GM10847 (cell line): ENCODE results near the gene RBM19.

Experiments
- POLR2A ChIP-seq: IDR thresholded peaks from 2 replicates; pipeline ENCODE4 v1.6.1; 2011; ENCODE audit not compliant: insufficient read length; ENCODE audit errors: extremely low read depth

The RBM19 gene, protein sequence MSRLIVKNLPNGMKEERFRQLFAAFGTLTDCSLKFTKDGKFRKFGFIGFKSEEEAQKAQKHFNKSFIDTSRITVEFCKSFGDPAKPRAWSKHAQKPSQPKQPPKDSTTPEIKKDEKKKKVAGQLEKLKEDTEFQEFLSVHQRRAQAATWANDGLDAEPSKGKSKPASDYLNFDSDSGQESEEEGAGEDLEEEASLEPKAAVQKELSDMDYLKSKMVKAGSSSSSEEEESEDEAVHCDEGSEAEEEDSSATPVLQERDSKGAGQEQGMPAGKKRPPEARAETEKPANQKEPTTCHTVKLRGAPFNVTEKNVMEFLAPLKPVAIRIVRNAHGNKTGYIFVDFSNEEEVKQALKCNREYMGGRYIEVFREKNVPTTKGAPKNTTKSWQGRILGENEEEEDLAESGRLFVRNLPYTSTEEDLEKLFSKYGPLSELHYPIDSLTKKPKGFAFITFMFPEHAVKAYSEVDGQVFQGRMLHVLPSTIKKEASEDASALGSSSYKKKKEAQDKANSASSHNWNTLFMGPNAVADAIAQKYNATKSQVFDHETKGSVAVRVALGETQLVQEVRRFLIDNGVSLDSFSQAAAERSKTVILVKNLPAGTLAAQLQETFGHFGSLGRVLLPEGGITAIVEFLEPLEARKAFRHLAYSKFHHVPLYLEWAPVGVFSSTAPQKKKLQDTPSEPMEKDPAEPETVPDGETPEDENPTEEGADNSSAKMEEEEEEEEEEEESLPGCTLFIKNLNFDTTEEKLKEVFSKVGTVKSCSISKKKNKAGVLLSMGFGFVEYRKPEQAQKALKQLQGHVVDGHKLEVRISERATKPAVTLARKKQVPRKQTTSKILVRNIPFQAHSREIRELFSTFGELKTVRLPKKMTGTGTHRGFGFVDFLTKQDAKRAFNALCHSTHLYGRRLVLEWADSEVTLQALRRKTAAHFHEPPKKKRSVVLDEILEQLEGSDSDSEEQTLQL

GRCh38 chr12:113965951-113966797, at the start of gene RBM19:
Gene RBM19, minus strand, starts transcription at chr12:113966325. Its CDS starts 98 bp downstream, at chr12:113966227.
- TF ChIP-seq POLR2A: peak; percentile 67

GRCh38 chr12:114015851-114016250, 49.7 kb upstream of the RBM19 start:
- no peak for TF ChIP-seq POLR2A

- no peak for TF ChIP-seq POLR2A
These were observed 47.6 kb upstream of the RBM19 start for GRCh38 chr12:114013575-114014345.

DNA sequence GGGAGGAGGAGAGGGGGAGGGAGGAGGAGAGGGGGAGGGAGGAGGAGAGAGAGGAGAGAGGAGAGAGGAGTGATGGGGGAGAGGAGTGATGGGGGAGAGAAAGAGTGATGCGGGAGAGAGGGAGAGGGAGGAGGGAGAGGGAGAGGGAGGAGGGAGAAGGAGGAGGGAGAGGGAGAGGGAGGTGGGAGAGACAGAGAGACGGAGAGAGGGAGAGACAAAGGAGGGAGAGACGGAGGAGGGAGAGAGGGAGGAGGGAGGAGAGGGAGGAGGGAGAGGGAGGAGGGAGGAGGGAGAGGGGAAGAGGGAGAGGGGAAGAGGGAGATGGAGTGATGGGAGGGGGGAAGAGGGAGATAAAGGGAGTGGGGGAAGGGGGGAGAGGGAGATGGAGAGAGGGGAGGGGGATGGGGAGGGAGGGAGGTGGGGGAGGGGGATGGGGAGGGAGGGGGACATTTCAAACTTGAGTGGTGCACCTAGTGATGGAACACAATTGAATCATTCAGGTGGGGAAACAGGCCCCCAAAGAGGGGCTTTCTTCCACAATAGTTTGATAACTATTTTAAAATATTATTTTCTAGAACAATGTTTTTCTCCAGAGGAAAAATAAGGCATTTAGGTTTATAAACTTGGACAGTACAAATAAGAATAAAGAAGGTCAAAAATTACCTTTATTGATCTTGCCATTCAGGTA, 46.8 kb upstream of the RBM19 start:
- no peak for TF ChIP-seq POLR2A

- no peak for TF ChIP-seq POLR2A
These were observed 45.6 kb upstream of the RBM19 start for GRCh38 chr12:114011711-114012110.

DNA sequence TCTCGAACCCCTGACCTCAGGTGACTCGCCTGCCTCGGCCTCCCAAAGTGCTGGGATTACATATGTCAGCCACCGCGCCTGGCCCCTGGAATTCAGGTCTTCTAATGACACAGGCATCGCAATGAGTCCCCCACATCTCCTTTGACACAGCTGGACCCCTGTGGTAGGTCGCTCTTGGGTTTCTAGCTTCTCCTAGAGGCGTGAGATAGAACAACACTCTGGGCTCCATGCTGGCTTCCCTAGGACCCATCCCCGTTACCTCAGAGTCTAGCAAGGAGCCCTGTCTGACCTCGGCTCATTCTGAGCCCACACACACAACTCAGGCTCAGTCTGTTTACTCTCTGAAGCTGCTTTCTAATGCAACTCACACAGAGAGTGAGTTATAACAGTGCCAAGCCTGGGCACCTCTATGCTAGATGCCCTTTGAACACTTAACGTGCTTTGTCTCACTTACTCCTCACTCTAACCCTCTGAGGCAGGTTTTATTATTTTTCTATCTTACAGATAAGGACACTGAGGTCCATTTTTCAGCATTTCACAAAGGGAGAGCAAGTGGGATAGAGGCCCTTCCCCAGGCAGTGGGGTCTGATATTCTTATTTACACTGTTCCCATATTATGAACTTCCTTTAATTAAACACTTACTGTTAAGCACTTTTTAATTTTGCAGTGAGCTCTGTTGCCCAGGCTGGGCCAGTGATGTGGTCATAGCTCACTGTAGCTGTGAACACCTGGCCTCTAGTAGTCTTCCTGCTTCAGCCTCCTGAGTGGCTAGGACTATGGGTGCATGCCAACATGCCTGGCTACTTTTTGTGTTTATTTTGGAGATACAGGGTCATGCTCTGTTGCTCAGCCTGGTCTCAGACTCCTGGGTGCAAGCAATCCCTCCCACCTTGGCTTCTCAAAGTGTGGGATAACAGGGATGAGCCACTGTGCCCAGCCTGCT, 40.6 kb upstream of the RBM19 start:
- TF ChIP-seq POLR2A: no peak

DNA sequence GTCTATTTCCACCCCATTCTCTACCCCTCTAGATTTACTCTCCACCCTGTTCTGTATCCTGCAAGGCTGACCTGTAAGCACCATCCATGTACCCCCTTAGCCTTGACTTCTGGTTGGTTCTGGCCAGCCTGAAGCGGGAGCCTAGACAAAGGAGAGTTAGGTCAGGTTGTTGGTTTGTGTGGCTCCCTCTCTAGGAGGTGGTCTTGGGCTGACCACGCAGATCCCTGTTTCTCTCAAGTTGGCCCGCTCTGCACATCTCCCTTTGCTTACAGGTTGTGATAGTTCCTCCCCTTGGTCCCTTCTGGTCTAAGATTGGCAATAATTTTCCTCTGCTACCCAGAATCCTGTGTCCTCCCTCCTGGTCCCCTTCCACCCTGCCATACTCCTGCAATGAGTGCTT, 38.3 kb upstream of the RBM19 start:
- TF ChIP-seq POLR2A: no peak

DNA sequence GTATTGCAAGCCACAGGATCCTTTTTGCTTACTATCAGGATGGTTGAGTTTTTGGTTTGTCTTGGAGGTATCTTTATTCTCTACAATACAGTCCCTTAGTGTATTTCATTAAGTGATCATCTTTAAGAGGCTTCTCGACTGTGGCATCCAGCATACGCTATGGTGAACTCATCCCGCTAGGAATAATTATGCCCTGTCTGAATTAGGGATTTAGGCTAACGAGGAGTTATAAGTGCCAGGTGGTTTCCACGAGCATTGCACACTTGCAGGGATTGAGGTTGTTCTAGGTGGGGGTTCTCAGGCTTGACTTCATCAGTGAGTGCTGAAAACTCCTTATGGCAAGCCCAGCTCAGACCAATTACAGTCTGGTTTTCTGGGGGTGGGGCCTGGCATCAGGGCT, 37.2 kb upstream of the RBM19 start:
- TF ChIP-seq POLR2A: no peak

- no peak for TF ChIP-seq POLR2A
These were observed 35.6 kb upstream of the RBM19 start for GRCh38 chr12:114001511-114002340.

DNA sequence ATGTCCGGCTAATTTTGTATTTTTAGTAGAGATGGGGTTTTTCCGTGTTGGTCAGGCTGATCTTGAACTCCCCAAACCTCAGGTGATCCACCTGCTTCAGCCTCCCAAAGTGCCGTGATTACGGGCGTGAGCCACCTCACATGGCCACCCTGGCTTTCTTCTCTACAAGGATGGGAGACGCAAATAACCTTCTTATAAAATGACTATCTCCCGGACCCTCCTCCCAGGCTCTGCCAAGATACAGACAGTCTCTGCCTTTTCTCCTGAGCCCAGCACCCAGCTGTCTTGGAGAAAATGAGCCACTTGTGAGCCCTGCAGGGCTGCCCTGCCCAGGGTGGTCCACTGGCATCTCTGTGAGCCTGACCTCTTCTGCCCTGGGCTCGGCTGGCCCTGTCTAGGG, 34.7 kb upstream of the RBM19 start:
- TF ChIP-seq POLR2A: no peak

DNA sequence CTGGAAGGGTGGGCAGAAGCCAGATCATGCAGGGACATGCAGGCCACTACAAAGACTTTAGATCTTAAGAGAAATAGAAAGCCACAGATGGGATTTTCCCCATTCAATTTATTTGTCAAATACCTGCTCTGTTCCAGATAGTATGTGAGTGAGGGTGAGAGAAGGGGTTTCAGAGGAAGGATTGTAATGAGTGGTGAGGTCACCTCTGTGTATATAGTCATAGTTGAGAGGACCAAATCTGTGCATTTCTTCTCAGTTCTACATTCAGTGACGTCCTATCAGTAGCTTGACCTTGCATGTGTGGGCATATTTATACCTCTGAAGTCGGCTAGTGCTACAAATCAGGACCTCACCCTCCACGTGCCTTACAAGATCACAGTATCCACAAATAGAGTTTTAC, 31.2 kb upstream of the RBM19 start:
- no peak for TF ChIP-seq POLR2A

GRCh38 chr12:113996026-113996425, 29.9 kb upstream of the RBM19 start:
- TF ChIP-seq POLR2A: no peak
